Nephron (organoid): ENCODE measurements around the gene ASB16.
"Not testable (repeated sequence)": the region's sequence is repeated elsewhere in the genome, so short reads cannot be mapped to it uniquely, and the experiment has no call there.

ENCODE experiments used
- H3K27ac Mint-ChIP-seq, 3 experiments: 2 replicates each; pipeline ENCODE4 v1.8.0; 2020; ENCODE audit warnings: mixed read lengths in 3 of 3, mild to moderate bottlenecking in 2 of 3, moderate library complexity in 1 of 3
- H3K27me3 Mint-ChIP-seq: 2 replicates; pipeline ENCODE4 v1.8.0; 2021; ENCODE audit warnings: low read depth, mild to moderate bottlenecking, moderate library complexity, mixed read lengths
- H3K36me3 Mint-ChIP-seq: 2 replicates; pipeline ENCODE4 v1.8.0; 2020; ENCODE audit warnings: low read depth, mixed read lengths
- H3K4me1 Mint-ChIP-seq: 2 replicates; pipeline ENCODE4 v1.8.0; 2020; ENCODE audit warnings: mixed read lengths
- H3K4me3 Mint-ChIP-seq, 3 experiments: 2 replicates each; pipeline ENCODE4 v1.8.0; 2020; ENCODE audit warnings: mild to moderate bottlenecking in 3 of 3, mixed read lengths in 3 of 3, moderate library complexity in 2 of 3
- H3K9me3 Mint-ChIP-seq: 2 replicates; pipeline ENCODE4 v1.8.0; 2020; ENCODE audit warnings: mixed read lengths
- CTCF ChIP-seq, 3 experiments: fragments of 200-600 bp; sonication (generic); IDR thresholded peaks; one replicate each; pipeline ENCODE4 v1.5.0; 2021; ENCODE audit warnings: antibody characterized with exemption in 3 of 3; ENCODE audit not compliant: unreplicated experiment in 3 of 3

ASB16 gene

GRCh38 chr17:44134752-44135568, 35.5 kb upstream of the ASB16 start:
- Mint-ChIP-seq H3K4me1 (peaks cover 19% of the 10 kb centered on the region), H3K9me3 (no peaks in the 10 kb centered on the region), H3K4me3 (no peak overlapping the region), H3K36me3 (no peaks in the 10 kb centered on the region), H3K27ac (no peak overlapping the region), H3K27me3 (peaks cover 11% of the 10 kb centered on the region)
- TF ChIP-seq CTCF (IDR thresholded peaks at IDR 0.05; ENCODE audit: unreplicated experiment in 3 of 3) = no peak

- Mint-ChIP-seq H3K4me1 (peaks cover 19% of the 10 kb centered on the region), H3K27ac (peak overlapping the region in 1 of 3 experiments; percentile 3), H3K9me3 (no peaks in the 10 kb centered on the region), H3K36me3 (no peaks in the 10 kb centered on the region), H3K4me3 (peak overlapping the region; percentile 50 to 66 (median 58)), H3K27me3 (peaks cover 5% of the 10 kb centered on the region)
- no peak for TF ChIP-seq CTCF (IDR thresholded peaks at IDR 0.05; ENCODE audit: unreplicated experiment in 3 of 3)
Measured at GRCh38 chr17:44137891-44138709, 32.4 kb upstream of the ASB16 start.

- peak overlapping the region; percentile 65 to 74 (median 71) for H3K4me3 Mint-ChIP-seq
- H3K36me3 Mint-ChIP-seq = peaks cover 14% of the 10 kb centered on the region
- H3K4me1 Mint-ChIP-seq, H3K9me3 Mint-ChIP-seq, H3K27me3 Mint-ChIP-seq, H3K27ac Mint-ChIP-seq: not testable (repeated sequence)
Measured at GRCh38 chr17:44143921-44144320, 26.6 kb upstream of the ASB16 start.

GRCh38 chr17:44144966-44145739, 25.4 kb upstream of the ASB16 start:
- H3K36me3 Mint-ChIP-seq = peaks cover 14% of the 10 kb centered on the region
- no peak overlapping the region for H3K27ac Mint-ChIP-seq
- peak overlapping the region; percentile 16 to 50 (median 37) for H3K4me3 Mint-ChIP-seq
- TF ChIP-seq CTCF (IDR thresholded peaks at IDR 0.05; ENCODE audit: unreplicated experiment in 3 of 3) = no peak
- H3K27me3 Mint-ChIP-seq = no peaks in the 10 kb centered on the region
- no peaks in the 10 kb centered on the region for H3K9me3 Mint-ChIP-seq
- H3K4me1 Mint-ChIP-seq = peaks cover 10% of the 10 kb centered on the region

- H3K9me3 Mint-ChIP-seq = no peaks in the 10 kb centered on the region
- no peaks in the 10 kb centered on the region for H3K27me3 Mint-ChIP-seq
- peak overlapping the region in 2 of 3 experiments; percentile 5 to 20 for H3K27ac Mint-ChIP-seq
- no peak for TF ChIP-seq CTCF (IDR thresholded peaks at IDR 0.05; ENCODE audit: unreplicated experiment in 3 of 3)
- peaks cover 7% of the 10 kb centered on the region for H3K4me1 Mint-ChIP-seq
- peaks cover 14% of the 10 kb centered on the region for H3K36me3 Mint-ChIP-seq
- peak overlapping the region in 1 of 3 experiments; percentile 35 for H3K4me3 Mint-ChIP-seq
Measured at GRCh38 chr17:44146375-44147346, 23.8 kb upstream of the ASB16 start.
